IMR-90 (cell line): ENCODE data around the gene GPRC5C. TPM values are rescaled to one million over a fixed set of nuclear protein-coding genes. Genes with fewer than 3 reads are reported as not detected.

Experiments used
- ATAC-seq: fragments of 200-7000 bp; cut with Tn5 transposase; 2 replicates; pipeline ENCODE4 v1.9.1; 2020; ENCODE audit warnings: low read depth, mild to moderate bottlenecking, moderate library complexity
- BruUV-seq: library from RNA; stranded (reverse); fragments of 400-500 nt; replicated peaks from 2 replicates; lab custom pipeline; 2021; lab: Mats Ljungman, UMichigan
- CTCF ChIA-PET: fragments of 300-600 bp; formaldehyde crosslinking; extraction: SDS; loops from one replicate; lab custom pipeline; 2021; ENCODE audit warnings: antibody characterized with exemption; lab: Yijun Ruan, JAX
- POLR2A ChIA-PET: fragments of 300-600 bp; sonication (Branson Sonifier 250); formaldehyde crosslinking; loops from one replicate; lab custom pipeline; 2022; ENCODE audit warnings: antibody characterized with exemption; ENCODE audit not compliant: unreplicated experiment; lab: Charles Lee
- DNase-seq: peaks from one replicate; pipeline ENCODE4 v3.0.0; 2013
- H2AFZ ChIP-seq: replicated peaks from 2 replicates; pipeline ENCODE3; 2013; ENCODE audit warnings: low read length, mild to moderate bottlenecking; ENCODE audit not compliant: poor library complexity
- H2AK5ac ChIP-seq: 2 replicates; pipeline ENCODE4 v1.6.1; 2013; ENCODE audit warnings: low read depth, low read length, inconsistent platforms
- H2AK9ac ChIP-seq: replicated peaks from 2 replicates; pipeline ENCODE3; 2013; ENCODE audit warnings: mild to moderate bottlenecking, low read depth, low read length, moderate library complexity; ENCODE audit not compliant: poor library complexity
- H2BK120ac ChIP-seq: 2 replicates; pipeline ENCODE4 v1.6.1; 2013; ENCODE audit warnings: low read depth, low read length, inconsistent platforms
- H2BK15ac ChIP-seq: 3 replicates; pipeline ENCODE4 v1.6.1; 2013; ENCODE audit warnings: low read depth, low read length, inconsistent platforms
- H2BK20ac ChIP-seq: 2 replicates; pipeline ENCODE4 v1.6.1; 2013; ENCODE audit warnings: low read depth, mild to moderate bottlenecking, inconsistent platforms, low read length, moderate library complexity
- H2BK5ac ChIP-seq: 2 replicates; pipeline ENCODE4 v1.6.1; 2013; ENCODE audit warnings: mild to moderate bottlenecking, low read depth, low read length, inconsistent platforms; ENCODE audit not compliant: poor library complexity, severe bottlenecking
- H3K14ac ChIP-seq: replicated peaks from 2 replicates; pipeline ENCODE4 v1.6.1; 2013; ENCODE audit warnings: low read depth, low read length, inconsistent platforms
- H3K18ac ChIP-seq: 2 replicates; pipeline ENCODE4 v1.6.1; 2013; ENCODE audit warnings: low read depth, low read length, control low read depth
- H3K23ac ChIP-seq: 2 replicates; pipeline ENCODE4 v1.6.1; 2013; ENCODE audit warnings: low read depth, low read length, inconsistent platforms
- H3K27ac ChIP-seq: 2 replicates; pipeline ENCODE4 v1.5.1; 2013; ENCODE audit warnings: mild to moderate bottlenecking, control low read depth, low read length; ENCODE audit not compliant: insufficient read depth
- H3K27me3 ChIP-seq: 2 replicates; pipeline ENCODE4 v1.6.1; 2013; ENCODE audit warnings: low read length; ENCODE audit not compliant: control insufficient read depth, insufficient read depth
- H3K36me3 ChIP-seq: 2 replicates; pipeline ENCODE4 v1.6.1; 2013; ENCODE audit warnings: low read length, mixed read lengths; ENCODE audit not compliant: control insufficient read depth, insufficient read depth
- H3K4ac ChIP-seq: 2 replicates; pipeline ENCODE4 v1.6.1; 2013; ENCODE audit warnings: low read depth, low read length, inconsistent platforms
- H3K4me1 ChIP-seq: 2 replicates; pipeline ENCODE4 v1.6.1; 2013; ENCODE audit warnings: low read length, mixed read lengths; ENCODE audit not compliant: control insufficient read depth, insufficient read depth
- H3K4me2 ChIP-seq: 2 replicates; pipeline ENCODE4 v1.6.1; 2013; ENCODE audit warnings: low read depth, mild to moderate bottlenecking, control low read depth, low read length, moderate library complexity
- H3K4me3 ChIP-seq: 2 replicates; pipeline ENCODE4 v1.5.1; 2013; ENCODE audit warnings: low read depth, mild to moderate bottlenecking, control low read depth, low read length, moderate library complexity; ENCODE audit not compliant: insufficient read depth
- H3K56ac ChIP-seq: 2 replicates; pipeline ENCODE4 v1.6.1; 2013; ENCODE audit warnings: low read length, inconsistent platforms; ENCODE audit not compliant: insufficient read depth; ENCODE audit errors: extremely low read depth
- H3K79me1 ChIP-seq, 2 experiments: 2 replicates each; pipeline ENCODE4 v1.6.1; 2013; ENCODE audit warnings: low read length in 2 of 2, inconsistent platforms in 1 of 2, low read depth in 1 of 2
- H3K9ac ChIP-seq: 2 replicates; pipeline ENCODE4 v1.6.1; 2013; ENCODE audit warnings: low read depth, low read length, control low read depth
- H3K9me1 ChIP-seq: 2 replicates; pipeline ENCODE4 v1.6.1; 2013; ENCODE audit warnings: low read length, inconsistent platforms; ENCODE audit not compliant: insufficient read depth
- H3K9me3 ChIP-seq: 2 replicates; pipeline ENCODE4 v1.6.1; 2013; ENCODE audit warnings: low read length; ENCODE audit not compliant: control insufficient read depth, insufficient read depth
- H4K20me1 ChIP-seq: 2 replicates; pipeline ENCODE4 v1.6.1; 2013; ENCODE audit warnings: low read length, inconsistent platforms; ENCODE audit not compliant: insufficient read depth
- H4K5ac ChIP-seq: 2 replicates; pipeline ENCODE4 v1.6.1; 2013; ENCODE audit warnings: mild to moderate bottlenecking, low read depth, low read length, control low read depth
- H4K8ac ChIP-seq, 2 experiments: 2 replicates each; pipeline ENCODE4 v1.6.1; 2013; ENCODE audit warnings: low read depth in 2 of 2, low read length in 2 of 2, control low read depth in 1 of 2, inconsistent platforms in 1 of 2
- H4K91ac ChIP-seq: 2 replicates; pipeline ENCODE4 v1.6.1; 2013; ENCODE audit warnings: low read depth, low read length, inconsistent platforms; ENCODE audit not compliant: insufficient read depth
- FOS ChIP-seq: fragments of 150-350 bp; IDR thresholded peaks from 2 replicates; pipeline ENCODE4 v1.6.1; 2016; ENCODE audit warnings: low read depth, low read length
- MAFK ChIP-seq: IDR thresholded peaks from 2 replicates; pipeline ENCODE4 v1.6.1; 2012; ENCODE audit warnings: low read depth, low read length, improper control_type of control experiment
- RCOR1 ChIP-seq: IDR thresholded peaks from 2 replicates; pipeline ENCODE4 v1.6.1; 2012; ENCODE audit warnings: mild to moderate bottlenecking, low read length, improper control_type of control experiment; ENCODE audit not compliant: insufficient replicate concordance
- SMC3 ChIP-seq: fragments of 150-350 bp; IDR thresholded peaks from 2 replicates; pipeline ENCODE4 v1.6.1; 2016; ENCODE audit warnings: low read depth, mild to moderate bottlenecking, antibody characterized with exemption, low read length, moderate library complexity
- WGBS, 2 experiments: methylation state at CpG; one replicate each; pipeline versions ENCODE4 v1.1.5 to v1.1.7; 2013; ENCODE audit warnings: missing lambda C conversion rate in 2 of 2; ENCODE audit not compliant: insufficient read length in 1 of 2; ENCODE audit errors: extremely low coverage in 2 of 2; 5-methylcytosine and 5-hydroxymethylcytosine counted together
- dilution Hi-C: fragments of 300-500 bp; cut with HindIII; formaldehyde crosslinking; loops from one replicate; pipeline ENCODE4 v1.14.3; 2018; ENCODE audit warnings: low sequenced_read_pairs; ENCODE audit not compliant: unreplicated experiment
- in situ Hi-C: fragments of 300-500 bp; cut with MboI; formaldehyde crosslinking; loops from 3 replicates; pipeline ENCODE4 v1.14.3; 2019; ENCODE audit warnings: low sequenced_read_pairs, inconsistent platforms, mixed read lengths
- intact Hi-C: fragments of 100-400 bp; cut with micrococcal nuclease; formaldehyde crosslinking; loops from 2 replicates; pipeline ENCODE4 v1.10.0; 2022
- polyA plus RNA-seq, 3 experiments: library from polyadenylated mRNA; depleted of rRNA; stranded (reverse); fragments of >200 nt; gene quantifications; 2 replicates each; pipeline ENCODE4 v1.2.3, GENCODE V29; 2012; ENCODE audit warnings: low replicate concordance in 1 of 3
- total RNA-seq: library from RNA; depleted of rRNA; stranded (reverse); fragments of >200 nt; gene quantifications from 2 replicates; pipeline ENCODE4 v1.2.3, GENCODE V29; 2012

GPRC5C gene
- total and polyA plus RNA-seq, 2 of the 4 experiments (the other 2 are of a cell fraction): not detected

DNA sequence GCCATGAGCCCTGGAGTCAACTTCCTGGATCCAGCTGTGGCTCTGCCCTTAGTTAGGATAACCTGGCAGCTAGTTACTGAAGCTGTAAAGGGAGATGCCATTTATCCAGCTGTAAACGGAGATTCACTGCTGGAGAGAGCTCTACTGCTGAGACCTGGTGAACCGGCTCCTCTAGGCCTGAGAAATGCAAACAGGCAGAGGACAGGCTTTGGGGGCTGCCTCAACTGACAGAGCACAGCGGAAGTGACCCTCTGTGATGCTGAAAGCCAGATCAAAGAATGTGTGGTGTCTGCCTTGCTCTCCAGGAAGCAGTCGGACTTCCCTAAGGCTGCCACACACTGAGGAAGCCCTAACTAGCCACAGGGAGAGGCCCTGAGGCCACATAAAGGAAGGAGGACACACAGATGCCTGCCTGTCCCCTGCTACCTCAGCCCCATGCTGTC is 21.9 kb upstream of the GPRC5C start:
- BruUV-seq: no TSS peak
- in situ Hi-C loops: no loop called here

More for the DNA sequence above, 21.9 kb upstream of the GPRC5C start:
- Histone ChIP-seq H4K8ac (no peak overlapping the region), H4K20me1 (no peaks in the 10 kb centered on the region), H3K9me3 (peaks cover 23% of the 10 kb centered on the region), H3K27me3 (no peaks in the 10 kb centered on the region), H2BK15ac (no peak overlapping the region), H3K14ac (no peak overlapping the region), H2BK20ac (no peak overlapping the region), H2BK120ac (no peak overlapping the region), H3K4me1 (no peaks in the 10 kb centered on the region), H4K5ac (no peak overlapping the region), H3K18ac (no peak overlapping the region), H2BK5ac (no peak overlapping the region), H3K4ac (no peak overlapping the region), H2AK9ac (no peak overlapping the region), H3K23ac (no peak overlapping the region), H3K27ac (no peak overlapping the region), H4K91ac (no peak overlapping the region), H3K4me3 (no peak overlapping the region), H3K9ac (no peak overlapping the region), H3K9me1 (no peaks in the 10 kb centered on the region), H2AK5ac (no peak overlapping the region), H3K4me2 (no peak overlapping the region), H3K36me3 (no peaks in the 10 kb centered on the region), H3K79me1 (no peaks in the 10 kb centered on the region), H2AFZ (no peak overlapping the region), H3K56ac (no peak overlapping the region)
- DNase-seq (no peak), ATAC-seq (no peak)
- intact Hi-C loops (no loop called here), dilution Hi-C loops (no loop called here)
- POLR2A ChIA-PET: no interaction called here
- no peak for TF ChIP-seq MAFK
- TF ChIP-seq SMC3: no peak
- no peak for TF ChIP-seq FOS
- no peak for TF ChIP-seq RCOR1
- whole genome bisulfite sequencing, 2 experiments: 14% methylated on average over 2 of the region's 4 CpGs; no CpG with 5 or more reads in 1 of the 2 experiments
- CTCF ChIA-PET: no interaction called here
